Measurements from ENCODE around the gene FLRT2.

DNA sequence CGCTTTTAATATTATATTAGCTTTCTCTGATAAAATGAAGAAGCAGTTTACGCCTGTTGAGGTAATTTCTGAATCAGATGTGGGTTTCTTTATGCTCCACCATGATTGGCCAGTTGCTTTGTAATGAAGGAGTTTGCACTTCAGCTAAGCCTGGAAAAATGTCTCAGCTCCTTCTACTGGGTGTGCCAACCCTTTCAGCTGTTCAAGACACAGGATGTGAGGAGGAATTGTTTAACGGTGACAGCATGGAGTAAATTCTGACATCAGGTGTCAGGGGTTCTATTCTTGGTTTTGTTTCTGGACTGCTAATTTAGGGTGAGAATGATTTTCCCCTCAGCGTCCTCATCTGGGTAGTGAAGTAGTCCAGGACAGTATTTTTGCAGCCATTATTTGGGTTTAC is 43.5 kb downstream of the FLRT2 start:
- TF ChIP-seq POLR2AphosphoS5 (IDR thresholded peaks at IDR 0.05; ENCODE audit: low read depth, low read length) (no peak), TAF1 (IDR thresholded peaks at IDR 0.05; ENCODE audit: borderline replicate concordance, insufficient read depth, low read length) (no peak), SIN3A (IDR thresholded peaks at IDR 0.05; ENCODE audit: borderline replicate concordance, insufficient read depth, low read length) (no peak)
- TF ChIP-seq, protein P1, sequence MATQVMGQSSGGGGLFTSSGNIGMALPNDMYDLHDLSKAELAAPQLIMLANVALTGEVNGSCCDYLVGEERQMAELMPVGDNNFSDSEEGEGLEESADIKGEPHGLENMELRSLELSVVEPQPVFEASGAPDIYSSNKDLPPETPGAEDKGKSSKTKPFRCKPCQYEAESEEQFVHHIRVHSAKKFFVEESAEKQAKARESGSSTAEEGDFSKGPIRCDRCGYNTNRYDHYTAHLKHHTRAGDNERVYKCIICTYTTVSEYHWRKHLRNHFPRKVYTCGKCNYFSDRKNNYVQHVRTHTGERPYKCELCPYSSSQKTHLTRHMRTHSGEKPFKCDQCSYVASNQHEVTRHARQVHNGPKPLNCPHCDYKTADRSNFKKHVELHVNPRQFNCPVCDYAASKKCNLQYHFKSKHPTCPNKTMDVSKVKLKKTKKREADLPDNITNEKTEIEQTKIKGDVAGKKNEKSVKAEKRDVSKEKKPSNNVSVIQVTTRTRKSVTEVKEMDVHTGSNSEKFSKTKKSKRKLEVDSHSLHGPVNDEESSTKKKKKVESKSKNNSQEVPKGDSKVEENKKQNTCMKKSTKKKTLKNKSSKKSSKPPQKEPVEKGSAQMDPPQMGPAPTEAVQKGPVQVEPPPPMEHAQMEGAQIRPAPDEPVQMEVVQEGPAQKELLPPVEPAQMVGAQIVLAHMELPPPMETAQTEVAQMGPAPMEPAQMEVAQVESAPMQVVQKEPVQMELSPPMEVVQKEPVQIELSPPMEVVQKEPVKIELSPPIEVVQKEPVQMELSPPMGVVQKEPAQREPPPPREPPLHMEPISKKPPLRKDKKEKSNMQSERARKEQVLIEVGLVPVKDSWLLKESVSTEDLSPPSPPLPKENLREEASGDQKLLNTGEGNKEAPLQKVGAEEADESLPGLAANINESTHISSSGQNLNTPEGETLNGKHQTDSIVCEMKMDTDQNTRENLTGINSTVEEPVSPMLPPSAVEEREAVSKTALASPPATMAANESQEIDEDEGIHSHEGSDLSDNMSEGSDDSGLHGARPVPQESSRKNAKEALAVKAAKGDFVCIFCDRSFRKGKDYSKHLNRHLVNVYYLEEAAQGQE (IDR thresholded peaks at IDR 0.05; ENCODE audit: insufficient read depth in 1 of 2, low read depth in 2 of 2, low read length in 2 of 2): no peak
